ENCODE measurements around the gene MESD.

MESD gene

GRCh38 chr15:81031203-81031602 is 41.6 kb upstream of the MESD start:
- TF ChIP-seq CTCF (IDR thresholded peaks at IDR 0.05; ENCODE audit: control insufficient read depth, insufficient read depth, low read depth, low read length, missing control alignments) = no peak
- DNase-seq (ENCODE audit: low read depth) = no peak
- no peak overlapping the region for H3K4me3 ChIP-seq (ENCODE audit: control insufficient read depth, low read depth, low read length)

- DNase-seq (ENCODE audit: low read depth) = no peak
- no peak for TF ChIP-seq CTCF (IDR thresholded peaks at IDR 0.05; ENCODE audit: control insufficient read depth, insufficient read depth, low read depth, low read length, missing control alignments)
- H3K4me3 ChIP-seq (ENCODE audit: control insufficient read depth, low read depth, low read length) = no peak overlapping the region
Observed at GRCh38 chr15:81030301-81030750, 40.7 kb upstream of the MESD start.

- no peak for TF ChIP-seq CTCF (IDR thresholded peaks at IDR 0.05; ENCODE audit: control insufficient read depth, insufficient read depth, low read depth, low read length, missing control alignments)
- DNase-seq (ENCODE audit: low read depth) = no peak
- no peak overlapping the region for H3K4me3 ChIP-seq (ENCODE audit: control insufficient read depth, low read depth, low read length)
Observed at GRCh38 chr15:81029414-81030300, 40.0 kb upstream of the MESD start.

- no peak for TF ChIP-seq CTCF (IDR thresholded peaks at IDR 0.05; ENCODE audit: control insufficient read depth, insufficient read depth, low read depth, low read length, missing control alignments)
- H3K4me3 ChIP-seq (ENCODE audit: control insufficient read depth, low read depth, low read length) = no peak overlapping the region
- no peak for DNase-seq (ENCODE audit: low read depth)
Observed at GRCh38 chr15:81026836-81027599, 37.4 kb upstream of the MESD start.

- DNase-seq (ENCODE audit: low read depth) = no peak
- no peak for TF ChIP-seq CTCF (IDR thresholded peaks at IDR 0.05; ENCODE audit: control insufficient read depth, insufficient read depth, low read depth, low read length, missing control alignments)
- no peak overlapping the region for H3K4me3 ChIP-seq (ENCODE audit: control insufficient read depth, low read depth, low read length)
Observed at GRCh38 chr15:81025721-81026370, 36.2 kb upstream of the MESD start.

GRCh38 chr15:81024936-81025335 is 35.3 kb upstream of the MESD start:
- DNase-seq (ENCODE audit: low read depth) = no peak
- no peak for TF ChIP-seq CTCF (IDR thresholded peaks at IDR 0.05; ENCODE audit: control insufficient read depth, insufficient read depth, low read depth, low read length, missing control alignments)
- H3K4me3 ChIP-seq (ENCODE audit: control insufficient read depth, low read depth, low read length) = no peak overlapping the region
